Bone marrow (tissue), 2 donors: ENCODE measurements around the gene CLIC3.

Experiments used
- DNase-seq, 2 donors: peaks; one replicate each; lab custom pipeline; 2025; lab: John Stamatoyannopoulos, UW

CLIC3 gene

DNA sequence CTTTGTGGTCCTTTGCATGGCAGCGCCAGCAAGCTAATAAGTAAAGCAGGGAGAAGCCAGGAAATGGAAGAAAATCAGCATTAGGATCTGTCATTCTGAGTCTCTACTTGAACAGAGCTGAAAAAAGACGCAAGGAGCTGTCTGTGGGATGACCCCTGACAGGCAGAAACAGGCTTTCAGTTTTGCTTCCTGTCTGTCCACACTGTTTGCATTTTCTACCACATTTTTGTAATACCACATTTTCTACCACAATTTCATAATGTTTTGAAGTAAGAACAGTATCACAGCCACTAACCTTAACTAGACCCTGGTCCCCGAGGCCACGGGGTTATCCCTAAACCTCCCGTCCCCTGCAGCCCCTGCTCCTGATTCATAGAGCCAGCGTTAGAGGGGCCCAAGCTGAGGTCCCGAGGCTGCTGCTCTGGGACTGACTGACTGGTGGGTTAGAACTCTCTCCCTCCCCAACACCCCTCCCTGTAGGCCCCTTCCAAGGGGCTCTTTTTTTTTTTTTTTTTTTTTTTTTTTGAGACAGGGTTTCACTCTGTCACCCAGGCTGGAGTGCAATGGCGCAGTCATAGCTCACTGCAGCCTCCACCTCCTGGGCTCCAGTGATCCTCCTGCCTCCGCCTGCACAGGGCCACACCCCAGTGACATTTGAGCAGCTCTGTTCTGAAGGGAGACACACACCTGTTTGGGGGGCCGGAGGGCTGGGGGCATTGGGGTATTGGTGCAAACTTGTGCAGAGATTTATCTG is 4.0 kb upstream of the CLIC3 start:
- peak in 1 of 2 donors; percentile 23 for DNase-seq

DNA sequence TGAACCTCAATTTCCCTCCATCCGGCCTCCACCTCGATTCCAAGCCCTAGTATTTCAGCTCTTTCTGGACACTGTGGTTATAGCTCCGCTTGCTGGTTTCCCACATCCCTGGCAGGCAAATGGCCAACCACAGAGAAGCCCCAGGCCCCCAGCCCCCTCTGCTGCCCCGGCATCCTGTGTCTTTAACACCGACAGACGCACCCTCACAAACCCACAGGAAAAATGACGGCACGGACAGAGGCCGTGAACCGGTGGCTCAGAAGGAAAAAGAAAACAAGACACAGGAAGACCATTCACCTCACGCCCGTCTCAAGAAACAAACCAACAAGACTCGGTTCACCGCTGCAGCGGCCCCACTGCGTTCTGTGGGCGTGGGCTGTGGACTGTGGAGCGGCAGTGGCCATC is 1.5 kb upstream of the CLIC3 start:
- DNase-seq: no peak

DNA sequence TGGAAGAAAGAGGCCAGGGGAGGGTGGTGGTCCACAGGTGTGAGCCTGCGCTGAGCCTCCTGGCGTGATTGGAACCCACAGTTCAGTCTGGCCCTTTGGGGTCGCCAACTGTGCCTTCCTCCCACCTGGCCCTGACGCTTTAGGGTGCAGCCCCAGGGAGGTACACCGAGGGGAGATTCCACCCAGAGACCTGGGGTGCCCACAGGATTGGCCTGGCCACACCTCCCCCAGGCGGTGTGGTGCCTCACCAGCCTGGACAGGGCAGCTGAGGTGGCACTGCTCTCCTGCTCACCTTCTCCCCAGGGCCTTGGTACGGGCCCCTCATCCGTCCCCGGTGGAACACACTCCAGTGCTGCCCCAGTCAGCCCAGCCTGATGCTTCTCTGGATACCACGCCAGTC is 1.0 kb upstream of the CLIC3 start:
- DNase-seq: no peak

DNA sequence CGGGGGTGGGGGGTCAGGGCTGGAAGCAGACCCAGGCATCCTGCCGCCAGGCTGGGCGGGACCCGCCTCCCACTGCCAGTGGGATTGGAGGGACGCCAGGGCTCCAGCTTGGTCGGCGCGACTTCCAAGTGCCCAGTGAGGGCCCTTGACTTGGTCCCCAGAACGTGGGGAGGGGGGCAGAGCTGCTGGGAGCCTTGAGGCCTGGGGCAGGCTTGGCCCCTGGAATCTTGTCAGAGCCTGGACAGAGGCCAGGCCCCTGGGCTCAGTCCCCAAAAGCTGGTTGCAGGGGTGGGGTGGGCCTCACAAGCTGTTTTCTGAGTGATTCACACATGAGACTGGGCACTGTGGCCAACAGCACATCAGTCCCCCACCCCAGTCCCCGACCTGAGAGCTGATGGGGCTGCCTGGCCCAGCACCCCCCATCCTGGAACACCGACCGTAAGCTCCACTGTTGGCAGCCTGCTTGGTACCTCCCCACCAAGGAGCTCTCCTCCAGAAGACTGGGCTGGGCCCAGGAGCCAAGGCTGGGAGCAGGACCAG is 526 bp downstream of the CLIC3 start:
- no peak for DNase-seq

DNA sequence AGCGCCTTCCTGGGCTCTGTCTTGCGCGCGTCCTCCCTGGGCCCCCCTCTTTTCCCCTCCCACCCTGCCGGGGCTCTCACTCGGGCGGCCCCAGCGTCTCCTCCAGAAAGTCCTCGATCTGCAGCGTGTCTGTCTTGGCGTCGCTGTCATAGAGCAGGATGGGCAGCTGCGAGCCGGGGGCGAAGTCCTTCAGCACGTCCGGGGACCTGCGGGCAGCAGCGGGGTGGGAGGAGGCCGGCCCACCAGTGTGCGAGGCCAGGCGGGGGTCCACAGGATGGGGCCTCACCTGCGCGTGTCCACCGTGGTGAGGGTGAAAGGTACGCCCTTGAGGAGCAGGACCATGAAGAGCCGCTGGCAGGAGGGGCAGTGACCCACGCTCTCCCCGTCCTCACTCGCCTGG is 1.0 kb downstream of the CLIC3 start:
- no peak for DNase-seq

DNA sequence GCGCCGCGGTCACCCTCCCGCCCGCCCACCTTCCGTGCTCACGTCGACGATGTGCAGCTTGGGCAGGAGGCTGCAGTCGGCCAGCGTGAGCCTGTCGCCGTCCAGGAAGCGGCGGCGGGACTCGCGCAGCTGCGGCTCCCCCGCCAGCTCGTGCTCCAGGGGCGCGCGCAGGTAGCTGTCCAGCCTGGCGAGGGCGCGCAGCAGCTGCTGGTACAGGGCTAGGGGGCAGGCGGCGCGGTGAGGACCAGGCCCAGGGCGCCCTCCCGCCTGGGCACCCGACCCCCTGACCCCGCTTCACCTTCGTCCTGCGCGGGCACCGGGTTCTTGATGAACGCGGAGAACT is 1.5 kb downstream of the CLIC3 start:
- no peak for DNase-seq

DNA sequence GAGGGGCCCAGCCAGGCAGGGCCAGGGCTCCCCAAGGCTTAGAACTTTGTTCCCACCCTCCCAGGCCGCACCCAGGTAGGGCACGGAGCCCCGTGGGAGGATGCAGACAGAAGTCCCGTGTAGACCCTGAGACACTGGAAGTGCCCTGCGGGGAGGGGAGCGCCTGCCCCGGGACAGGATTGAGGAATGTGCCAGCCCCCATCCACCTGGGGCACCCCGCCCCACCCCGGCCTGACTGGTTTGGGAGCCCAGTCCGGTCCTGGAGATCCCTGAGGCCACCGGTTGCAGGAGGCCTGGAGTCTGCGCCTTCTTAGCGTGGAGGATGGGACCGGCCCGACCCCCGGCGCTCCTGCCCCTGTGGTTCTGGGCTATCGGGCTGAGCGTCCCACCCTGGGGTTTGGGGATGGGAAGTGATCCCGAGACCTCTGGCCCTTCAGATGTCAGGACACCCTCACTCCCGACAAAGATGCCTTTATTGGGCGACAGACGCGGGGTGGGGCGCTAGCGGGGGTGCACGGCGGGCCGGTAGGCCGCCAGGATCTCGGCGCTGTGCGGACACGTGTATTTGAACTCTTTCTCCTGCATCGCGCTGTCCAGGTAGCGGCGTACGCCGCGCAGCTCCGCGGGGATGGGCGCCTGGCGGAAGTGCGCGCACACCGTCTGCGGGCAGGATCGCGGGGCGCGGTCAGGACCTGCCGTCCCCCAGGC is 2.0 kb downstream of the CLIC3 start:
- no peak for DNase-seq

DNA sequence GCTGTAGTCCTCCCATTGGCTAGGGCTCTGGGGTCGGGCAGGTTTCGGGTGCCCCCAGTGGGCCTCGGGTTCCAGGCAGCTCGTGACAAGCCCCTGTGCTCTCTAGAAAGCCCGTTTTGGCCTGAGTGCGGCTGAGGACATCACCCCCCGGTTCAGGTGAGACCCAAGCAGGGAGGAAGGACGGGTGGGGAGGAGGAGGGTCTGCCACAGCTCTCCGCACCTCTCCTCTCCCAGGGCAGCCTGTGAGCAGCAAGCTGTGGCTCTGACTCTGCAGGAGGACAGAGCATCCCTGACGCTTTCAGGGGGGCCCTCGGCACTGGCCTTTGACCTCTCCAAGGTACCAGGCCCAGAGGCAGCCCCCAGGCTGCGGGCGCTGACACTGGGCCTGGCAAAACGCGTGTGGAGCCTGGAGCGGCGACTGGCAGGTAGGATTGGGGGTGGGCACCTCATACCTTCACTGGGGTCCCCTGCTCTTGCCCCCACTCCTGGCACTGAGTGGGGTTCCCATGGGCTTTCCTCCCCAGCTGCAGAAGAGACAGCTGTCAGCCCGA is 3.5 kb downstream of the CLIC3 start:
- DNase-seq: no peak

DNA sequence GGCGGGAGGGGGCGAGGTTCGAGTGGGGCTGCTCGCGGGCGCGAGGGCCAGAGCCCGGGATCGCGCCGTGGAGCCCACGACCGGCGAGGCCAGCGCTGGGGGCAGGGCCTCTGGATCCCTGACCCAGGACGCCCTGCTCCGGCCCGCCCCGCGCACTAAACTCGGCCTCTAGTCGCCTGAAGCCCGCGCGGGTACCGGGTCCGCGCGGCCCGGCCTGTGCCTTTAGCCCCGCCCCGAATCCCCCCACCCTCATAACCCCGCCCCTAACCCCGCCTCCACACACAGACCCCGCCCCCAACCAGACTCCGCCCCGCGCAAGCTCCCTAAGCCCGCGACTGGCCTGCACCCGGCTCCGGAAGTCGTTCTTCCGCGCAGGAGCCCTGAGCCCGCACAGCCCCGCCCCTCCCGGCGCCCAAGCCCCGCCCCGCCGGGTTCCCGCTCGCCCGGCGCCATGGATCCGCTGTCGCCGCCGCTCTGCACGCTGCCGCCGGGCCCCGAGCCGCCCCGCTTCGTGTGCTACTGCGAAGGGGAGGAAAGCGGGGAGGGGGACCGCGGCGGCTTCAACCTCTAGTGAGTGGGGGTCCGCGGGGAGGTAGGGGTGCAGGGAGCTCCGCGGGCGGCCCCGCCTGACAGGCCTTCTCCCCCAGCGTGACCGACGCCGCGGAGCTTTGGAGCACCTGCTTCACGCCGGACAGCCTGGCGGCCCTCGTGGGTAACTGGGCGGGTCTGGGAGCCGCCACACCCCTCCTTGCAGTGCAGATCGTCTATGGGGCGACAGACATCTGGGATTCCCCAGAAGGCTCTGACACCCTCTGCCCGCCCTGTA is 4.2 kb downstream of the CLIC3 start, which contains the start of gene PAXX:
Gene PAXX, plus strand, starts transcription at position 430 of the 826 bp plus-strand sequence. Its CDS starts 22 bp downstream, at position 452.
- peak; percentile 70 to 71 for DNase-seq

DNA sequence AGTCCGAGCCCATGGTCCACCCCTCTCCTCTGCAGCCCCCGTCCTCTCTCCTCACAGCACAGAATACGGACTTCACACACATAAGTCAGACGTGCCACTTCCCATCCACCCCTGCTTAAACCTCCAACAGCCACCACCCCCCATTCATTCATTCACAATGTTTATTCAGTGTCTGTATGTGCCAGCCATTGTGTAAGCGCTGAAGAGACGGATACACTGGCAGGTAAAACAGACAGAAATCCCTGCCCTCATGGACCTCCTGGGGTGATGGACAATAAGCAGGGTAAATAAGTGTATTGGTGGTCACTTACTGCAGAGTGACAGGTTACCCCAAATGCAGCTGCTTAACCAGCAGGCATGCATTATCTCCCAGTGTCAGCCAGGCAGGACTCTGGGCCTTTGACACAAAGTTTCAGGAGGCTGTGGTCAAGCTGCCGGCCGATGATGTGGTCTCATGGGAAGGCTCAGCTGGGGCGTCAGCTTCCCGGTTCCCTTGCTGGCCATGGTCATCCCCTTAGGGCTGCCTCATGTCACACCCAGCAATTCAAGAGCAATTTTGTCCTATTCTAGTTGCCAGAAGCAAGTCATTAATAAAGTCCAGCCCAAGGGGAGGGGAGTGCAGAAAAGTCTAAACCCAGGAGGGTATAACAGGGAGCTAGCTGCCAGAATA is 6.0 kb downstream of the CLIC3 start:
- no peak for DNase-seq

DNA sequence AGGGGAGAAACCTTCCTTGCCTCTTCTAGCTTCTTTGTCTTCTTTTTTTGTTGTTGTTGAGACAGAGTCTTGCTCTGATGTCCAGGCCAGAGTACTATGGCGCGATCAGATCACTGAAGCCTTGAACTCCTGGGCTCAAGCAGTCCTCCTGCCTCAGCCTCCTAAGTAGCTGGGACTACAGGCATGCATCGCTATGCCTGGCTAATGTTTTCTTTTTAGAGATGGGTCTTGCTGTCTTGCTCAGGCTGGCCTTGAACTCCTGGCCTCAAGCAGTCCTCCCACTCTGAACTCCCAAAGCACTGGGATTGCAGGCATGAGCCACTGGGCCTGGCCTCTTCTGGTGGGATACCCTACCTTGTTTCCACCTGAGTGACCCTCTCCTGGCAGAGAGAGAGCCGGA is 7.5 kb downstream of the CLIC3 start:
- no peak for DNase-seq

DNA sequence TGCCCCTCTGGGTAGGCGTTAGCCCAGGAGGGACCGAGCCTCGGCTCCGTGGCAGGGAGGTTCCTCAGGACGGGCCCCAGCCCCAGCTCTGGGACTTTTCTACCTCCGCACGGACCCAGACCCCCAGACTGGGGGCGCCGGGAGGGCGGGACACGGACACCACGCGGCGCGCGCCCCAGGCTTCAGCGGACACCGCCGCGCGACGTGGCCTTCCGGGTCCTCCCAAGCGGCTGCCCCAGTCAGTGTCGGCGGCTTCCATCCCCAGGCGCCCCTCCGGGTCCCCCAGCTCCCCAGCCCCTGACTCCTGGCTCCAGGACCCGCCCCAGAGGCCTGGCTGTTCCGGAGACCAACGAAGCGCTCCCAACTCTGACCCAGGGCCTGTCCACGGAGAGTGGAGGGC is 10.5 kb downstream of the CLIC3 start:
- no peak for DNase-seq

DNA sequence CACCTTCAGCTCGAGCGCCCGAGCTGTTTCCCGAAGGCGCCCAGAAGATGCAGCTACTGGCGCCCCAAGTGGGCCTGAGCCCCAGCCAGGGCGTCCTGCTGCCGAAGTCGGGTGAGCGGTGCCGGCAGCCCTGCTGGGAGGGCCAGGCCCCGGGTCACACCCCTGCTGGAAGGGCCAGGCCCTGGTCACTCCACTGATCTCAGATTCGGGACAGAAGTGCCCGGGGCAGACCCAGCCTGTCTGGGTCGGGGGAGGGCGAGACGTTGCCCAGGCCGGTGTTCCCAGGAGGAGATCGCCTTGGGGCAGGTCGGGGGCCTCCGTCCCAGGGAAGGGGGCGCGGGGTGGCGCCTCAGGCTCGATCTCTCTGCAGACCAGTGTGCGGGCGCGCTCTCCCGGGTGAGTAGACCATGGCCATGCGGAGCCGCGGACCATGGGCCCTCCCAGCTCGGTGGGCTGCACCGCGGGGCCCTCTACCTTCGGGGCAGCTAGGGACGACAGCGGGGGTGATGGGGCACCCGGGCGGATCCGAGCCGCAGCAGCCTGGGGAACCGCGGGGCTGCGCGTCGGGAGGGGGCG is 11.3 kb downstream of the CLIC3 start:
- DNase-seq: no peak

DNA sequence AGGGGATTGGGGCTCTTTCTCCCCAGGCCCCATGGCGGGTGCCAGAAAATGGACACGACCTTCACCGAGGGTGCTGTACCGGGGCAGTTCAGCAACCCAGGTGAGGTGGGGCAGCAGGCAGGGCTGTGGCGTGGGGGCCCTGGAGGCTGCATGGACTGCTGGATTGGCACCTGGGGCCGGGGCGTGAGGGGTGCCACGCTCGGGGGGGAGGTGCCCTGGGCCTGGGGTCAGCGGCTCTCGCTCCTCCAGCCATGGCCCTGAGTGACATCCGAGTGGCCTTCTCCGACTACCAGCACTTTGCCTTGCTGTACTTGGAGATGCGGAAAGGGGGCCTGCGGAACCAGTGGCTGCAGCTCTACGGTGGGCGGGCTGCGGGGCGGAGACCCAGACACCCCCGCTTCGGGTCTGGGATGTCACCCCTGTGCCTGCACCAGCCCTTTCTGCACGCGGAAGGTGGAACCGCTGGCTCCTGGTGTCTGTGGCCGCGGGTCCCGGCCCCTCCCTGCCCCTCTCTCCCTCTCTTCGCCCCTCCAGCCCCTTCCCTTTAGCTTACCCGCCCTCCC is 11.8 kb downstream of the CLIC3 start:
- no peak for DNase-seq

DNA sequence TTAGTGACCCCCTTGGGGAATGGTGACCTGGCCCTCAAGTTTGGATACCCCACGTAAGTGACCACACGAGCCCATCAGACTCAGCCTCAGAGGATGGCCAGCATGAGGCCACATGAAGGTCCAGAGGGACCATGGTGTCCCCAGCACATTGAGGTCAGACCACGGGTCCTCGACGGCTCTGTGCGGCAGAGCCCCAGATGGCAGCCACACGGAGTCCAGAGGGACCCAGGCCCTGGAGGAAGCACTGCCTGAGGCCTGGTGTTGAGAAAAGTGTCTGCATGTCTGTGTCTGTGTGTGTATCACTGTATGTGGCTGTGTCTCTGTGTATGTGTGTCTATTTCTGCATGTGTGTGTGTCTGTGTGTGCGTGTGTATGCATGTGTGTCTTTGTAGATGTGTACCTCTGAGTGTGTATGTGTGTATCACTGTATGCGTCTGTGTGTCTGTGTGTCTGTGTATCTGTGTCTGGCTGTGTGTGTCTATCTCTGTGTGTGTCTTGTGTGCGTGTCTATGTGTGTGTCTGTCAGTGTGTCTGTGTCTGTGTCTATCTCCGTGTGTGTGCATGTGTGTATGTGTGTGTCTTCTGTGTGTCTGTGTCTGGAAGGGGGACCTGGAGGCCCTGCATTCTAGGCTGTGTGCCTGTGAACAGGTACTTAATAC is 12.6 kb downstream of the CLIC3 start:
- no peak for DNase-seq

DNA sequence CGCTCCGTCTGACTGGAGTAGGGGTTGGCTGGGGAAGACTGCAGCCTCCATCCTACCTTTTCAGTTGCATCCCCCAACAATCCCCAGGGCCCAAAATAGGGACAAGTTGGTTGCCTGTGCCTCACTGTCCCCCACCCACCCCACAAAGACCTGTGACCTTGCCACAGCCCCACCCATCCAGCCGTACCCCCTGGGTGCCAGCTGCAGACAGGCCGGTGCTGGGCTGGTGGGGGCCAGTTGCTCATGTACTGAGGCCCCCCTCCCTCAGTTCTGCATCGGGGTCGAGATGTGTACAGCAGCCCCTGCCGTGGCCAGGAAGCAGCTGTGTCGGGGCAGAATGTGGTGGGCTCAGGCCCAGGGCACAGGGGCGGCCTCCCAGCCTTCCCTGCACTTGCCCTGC is 13.2 kb downstream of the CLIC3 start:
- no peak for DNase-seq

DNA sequence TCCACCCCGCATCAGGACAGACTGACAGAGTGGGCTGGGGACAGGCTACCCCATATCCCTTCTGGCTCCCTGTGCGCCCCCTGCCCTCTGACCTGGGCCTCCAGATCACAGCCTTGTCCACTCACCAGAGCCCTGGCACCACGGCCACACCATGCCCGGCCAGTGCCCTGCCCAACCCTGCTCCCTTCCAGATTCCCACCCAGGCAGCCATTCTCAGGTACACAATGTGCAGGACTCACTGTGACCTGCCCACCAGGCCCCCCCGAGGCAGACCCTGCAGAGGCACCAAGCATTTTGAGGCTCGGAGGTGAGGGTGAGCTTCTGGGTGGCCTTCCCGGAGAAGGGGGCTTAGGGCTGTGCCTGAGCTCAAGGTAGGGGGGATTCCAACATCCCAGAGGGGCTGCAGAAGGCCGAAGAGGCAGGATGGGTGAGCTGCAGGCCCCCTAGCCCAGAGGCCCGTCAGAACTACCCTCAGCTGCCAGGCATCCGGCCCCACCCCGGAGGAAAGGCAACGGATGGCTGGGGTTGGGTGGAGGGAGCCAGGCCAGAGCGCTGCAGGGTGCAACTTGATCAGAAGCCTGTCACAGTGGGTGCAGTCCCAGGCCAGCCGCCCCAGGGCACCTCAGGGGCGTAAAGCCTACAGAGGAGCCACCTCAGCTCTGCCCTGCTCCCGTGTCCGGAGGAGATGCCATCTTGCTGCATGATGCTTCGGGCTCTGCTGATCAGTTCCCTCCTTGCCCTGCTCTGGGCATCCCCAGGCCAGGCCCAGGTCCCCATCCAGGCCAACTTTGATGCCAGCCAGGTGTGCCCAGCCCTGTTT is 13.9 kb downstream of the CLIC3 start, which contains the start of gene LCNL1:
Gene LCNL1, plus strand, starts transcription at position 762 of the 820 bp plus-strand sequence. CDS start 594 bp downstream, outside the sequence.
- no peak for DNase-seq

DNA sequence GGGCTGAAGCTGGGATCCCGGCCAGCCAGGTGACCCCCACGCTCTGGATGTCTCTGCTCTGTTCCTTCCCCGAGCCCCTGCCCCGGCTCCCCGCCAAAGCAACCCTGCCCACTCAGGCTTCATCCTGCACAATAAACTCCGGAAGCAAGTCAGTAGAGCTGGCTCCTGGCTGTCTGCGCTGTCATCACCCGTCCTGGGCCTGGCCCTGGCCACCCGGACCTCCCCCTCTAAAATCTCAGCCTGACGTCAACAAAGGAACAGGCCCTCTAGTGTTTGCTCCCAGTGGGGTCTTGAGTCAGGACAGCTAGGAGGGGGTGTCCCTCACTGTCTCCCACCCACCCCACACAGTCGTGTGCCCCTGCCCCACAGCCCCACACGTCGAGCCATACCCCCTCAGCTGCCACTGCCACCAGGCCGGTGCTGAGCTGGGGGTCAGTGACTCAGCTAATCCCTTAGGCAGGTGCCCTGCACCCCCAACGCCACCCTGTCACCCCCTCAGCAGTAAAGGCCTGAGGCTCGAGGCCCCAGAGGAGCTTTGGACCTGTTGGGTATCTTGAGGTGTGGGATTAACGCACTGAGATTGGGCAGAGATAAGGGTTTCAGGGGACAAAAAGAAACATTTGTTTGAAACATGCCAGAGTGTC is 14.7 kb downstream of the CLIC3 start:
- DNase-seq: no peak
